Activated T-cell treated with anti-CD3 and anti-CD28 coated beads, Interleukin-2, amount 50 U/mL, for 4 hours (primary cell): ENCODE measurements around the gene IDH3G. TPM values are rescaled to one million over a fixed set of nuclear protein-coding genes. Genes with fewer than 3 reads are reported as not detected.

ENCODE experiments used
- ATAC-seq, 2 donors: fragments of 200-7000 bp; cut with Tn5 transposase; one replicate each; pipeline ENCODE4 v1.10.0; 2021
- DNase-seq: peaks from one replicate; pipeline ENCODE4 v3.0.0-alpha.2; 2020
- H3K27me3 Mint-ChIP-seq: one replicate; pipeline ENCODE4 v1.8.0; 2021; ENCODE audit warnings: low read depth, mixed read lengths
- H3K36me3 Mint-ChIP-seq: one replicate; pipeline ENCODE4 v1.8.0; 2022; ENCODE audit warnings: mixed read lengths; ENCODE audit not compliant: insufficient read depth
- H3K4me1 Mint-ChIP-seq: one replicate; pipeline ENCODE4 v1.8.0; 2021; ENCODE audit warnings: low read depth, mixed read lengths
- H3K4me3 Mint-ChIP-seq: one replicate; pipeline ENCODE4 v1.8.0; 2021; ENCODE audit warnings: mild to moderate bottlenecking, moderate library complexity, mixed read lengths
- H3K9me3 Mint-ChIP-seq: one replicate; pipeline ENCODE4 v1.8.0; 2021; ENCODE audit warnings: mixed read lengths
- total RNA-seq, 3 donors: library from RNA; stranded (reverse); gene quantifications; one replicate each; pipeline ENCODE4 v1.2.1, GENCODE V29; 2021

Gene IDH3G
- 10 to 100 TPM; 60.8 to 64.2 (median 62.7) TPM for total RNA-seq

- no peaks in the 10 kb centered on the region for H3K9me3 Mint-ChIP-seq
- H3K27me3 Mint-ChIP-seq: no peaks in the 10 kb centered on the region
- peak; percentile 91 to 95 for ATAC-seq
- peaks cover 5% of the 10 kb centered on the region for H3K36me3 Mint-ChIP-seq
- peak; percentile 91 for DNase-seq
- H3K4me1 Mint-ChIP-seq: peaks cover 20% of the 10 kb centered on the region
- peak within 1 kb of the TSS; percentile 96 for H3K4me3 Mint-ChIP-seq
Measured at GRCh38 chrX:153794018-153794896, at the start of gene IDH3G, which contains the start of gene SSR4. Gene IDH3G (minus strand): TSS chrX:153794375. CDS start chrX:153794326, 49 bp downstream. Gene SSR4 (plus strand): TSS chrX:153794668. CDS start chrX:153794688, 20 bp downstream.

DNA sequence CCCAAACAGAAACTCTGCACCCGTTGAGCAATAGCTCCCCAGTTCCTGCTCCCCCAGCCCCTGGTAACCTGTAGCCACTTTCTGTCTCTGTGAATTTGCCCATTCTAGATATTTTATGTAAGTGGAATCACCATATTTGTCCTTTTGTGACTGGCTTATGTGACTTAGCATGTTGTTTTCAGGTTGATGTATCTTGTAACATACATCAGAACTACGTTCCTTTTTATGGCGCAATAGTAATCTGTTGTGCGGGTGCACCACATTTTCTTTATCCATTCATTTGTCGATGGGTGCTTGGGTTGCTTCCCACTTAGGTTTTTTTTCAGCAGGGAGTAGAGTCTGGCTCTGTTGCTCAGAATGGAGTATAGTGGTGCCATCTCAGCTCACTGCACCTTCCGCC is 42.7 kb upstream of the IDH3G start:
- Mint-ChIP-seq H3K4me1 (no peaks in the 10 kb centered on the region), H3K4me3 (no peak overlapping the region), H3K27me3 (peaks cover 2% of the 10 kb centered on the region), H3K36me3 (no peaks in the 10 kb centered on the region), H3K9me3 (no peaks in the 10 kb centered on the region)
- DNase-seq: no peak
- no peak for ATAC-seq

DNA sequence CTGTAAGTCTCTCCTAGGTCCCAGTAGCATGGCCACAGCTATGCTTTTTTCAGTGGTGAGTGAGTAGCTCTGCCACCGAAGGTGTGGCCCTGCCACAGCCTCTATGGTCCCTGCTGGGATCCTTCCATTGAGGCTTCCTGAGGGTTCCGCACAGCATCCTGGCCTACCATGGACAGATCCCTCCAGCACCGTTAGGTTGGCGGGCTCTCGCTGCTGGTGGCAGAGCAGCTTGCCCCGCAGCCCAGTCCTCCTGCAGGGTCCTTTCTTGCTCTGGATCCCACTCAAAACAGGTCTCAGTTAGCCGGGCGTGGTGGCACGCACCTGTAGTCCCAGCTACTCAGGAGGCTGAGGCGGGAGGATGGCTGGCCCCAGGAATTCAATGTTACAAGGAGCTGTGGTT is 38.6 kb upstream of the IDH3G start:
- ATAC-seq (no peak), DNase-seq (no peak)
- peaks cover 2% of the 10 kb centered on the region for H3K27me3 Mint-ChIP-seq
- H3K4me1 Mint-ChIP-seq: peaks cover 2% of the 10 kb centered on the region
- no peak overlapping the region for H3K4me3 Mint-ChIP-seq
- no peaks in the 10 kb centered on the region for H3K36me3 Mint-ChIP-seq
- no peaks in the 10 kb centered on the region for H3K9me3 Mint-ChIP-seq

GRCh38 chrX:153831429-153832150 is 37.4 kb upstream of the IDH3G start:
- Mint-ChIP-seq H3K4me1 (peaks cover 9% of the 10 kb centered on the region), H3K4me3 (peak overlapping the region; percentile 58), H3K27me3 (peaks cover 2% of the 10 kb centered on the region), H3K9me3 (no peaks in the 10 kb centered on the region), H3K36me3 (no peaks in the 10 kb centered on the region)
- no peak for DNase-seq
- no peak for ATAC-seq

- no peak for DNase-seq
- H3K27me3 Mint-ChIP-seq: peaks cover 2% of the 10 kb centered on the region
- no peaks in the 10 kb centered on the region for H3K36me3 Mint-ChIP-seq
Measured at GRCh38 chrX:153830640-153831428, 36.7 kb upstream of the IDH3G start.

GRCh38 chrX:153829799-153830639 is 35.8 kb upstream of the IDH3G start, which contains the start of gene PDZD4:
Gene PDZD4 (minus strand): TSS chrX:153830544. CDS start chrX:153830298, 246 bp downstream.
- Mint-ChIP-seq H3K27me3 (peaks cover 2% of the 10 kb centered on the region), H3K4me3 (peak within 1 kb of the TSS; percentile 58), H3K4me1 (peaks cover 9% of the 10 kb centered on the region), H3K9me3 (no peaks in the 10 kb centered on the region), H3K36me3 (no peaks in the 10 kb centered on the region)
- ATAC-seq: peak; percentile 65 to 71
- no peak for DNase-seq

More at GRCh38 chrX:153830640-153831428, 36.7 kb upstream of the IDH3G start:
- Mint-ChIP-seq H3K9me3 (no peaks in the 10 kb centered on the region), H3K4me1 (peaks cover 9% of the 10 kb centered on the region), H3K4me3 (no peak overlapping the region)
- peak; percentile 36 to 55 for ATAC-seq

DNA sequence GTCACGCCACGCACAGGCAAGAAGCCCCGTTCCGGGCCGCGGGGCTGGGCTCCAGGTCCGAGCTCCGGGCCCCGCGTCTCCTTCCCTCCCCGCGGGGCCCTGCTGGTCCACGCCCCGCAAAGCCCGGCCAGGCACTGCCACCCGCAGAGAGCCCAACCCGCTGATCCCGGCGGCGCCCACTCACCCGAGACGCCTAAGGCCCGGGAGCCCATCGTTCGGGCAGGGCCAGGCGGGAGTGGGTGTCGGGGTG is 35.3 kb upstream of the IDH3G start:
- no peaks in the 10 kb centered on the region for H3K36me3 Mint-ChIP-seq
- peaks cover 2% of the 10 kb centered on the region for H3K27me3 Mint-ChIP-seq
- peak overlapping the region; percentile 42 for H3K4me3 Mint-ChIP-seq
- no peaks in the 10 kb centered on the region for H3K9me3 Mint-ChIP-seq
- DNase-seq (no peak), ATAC-seq (peak in 1 of 2 donors; percentile 16)
- peaks cover 9% of the 10 kb centered on the region for H3K4me1 Mint-ChIP-seq

DNA sequence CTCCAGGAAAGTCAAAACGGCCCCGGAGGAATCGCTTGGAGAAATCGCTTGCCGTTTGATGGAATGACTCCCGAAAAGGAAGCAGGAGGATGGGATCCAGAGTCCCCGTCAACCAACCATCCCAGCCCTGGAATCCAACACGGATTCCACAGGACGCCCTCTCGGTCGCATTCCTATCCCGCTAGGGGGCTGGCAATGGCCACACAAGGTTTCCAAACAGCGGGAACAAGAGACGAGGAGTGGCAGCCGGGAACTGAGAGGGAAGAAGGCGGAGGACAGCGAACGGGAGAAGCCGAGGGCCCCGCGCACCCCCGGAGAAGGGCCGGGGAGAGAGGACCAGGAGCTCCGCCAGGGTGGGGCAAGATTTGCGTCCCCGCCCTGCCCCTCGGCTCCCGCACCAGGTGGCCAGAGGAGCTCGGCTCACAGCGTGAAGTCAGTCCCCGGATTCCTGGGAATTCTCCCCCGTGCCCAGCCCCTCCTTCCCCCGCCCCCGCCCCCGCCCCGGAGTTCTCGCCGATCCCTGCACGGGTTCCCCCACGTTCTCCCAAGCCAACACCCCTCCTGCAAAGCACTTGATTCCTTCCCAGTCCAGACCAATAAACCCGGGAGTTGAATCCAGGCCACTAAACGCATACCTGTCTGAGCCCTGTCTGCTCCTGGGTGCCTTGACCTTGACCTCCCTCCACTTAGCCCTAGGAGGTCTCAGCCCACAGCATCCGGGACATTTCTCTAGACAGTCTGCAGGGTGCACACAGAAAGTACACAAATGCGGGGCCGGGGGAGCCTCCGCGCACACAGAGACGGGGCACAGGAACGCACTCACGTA is 34.8 kb upstream of the IDH3G start:
- peaks cover 9% of the 10 kb centered on the region for H3K4me1 Mint-ChIP-seq
- H3K9me3 Mint-ChIP-seq: no peaks in the 10 kb centered on the region
- H3K4me3 Mint-ChIP-seq: peak overlapping the region; percentile 42
- peaks cover 2% of the 10 kb centered on the region for H3K27me3 Mint-ChIP-seq
- DNase-seq (no peak), ATAC-seq (peak; percentile 12 to 13)
- H3K36me3 Mint-ChIP-seq: no peaks in the 10 kb centered on the region

- Mint-ChIP-seq H3K27me3 (peaks cover 2% of the 10 kb centered on the region), H3K4me3 (no peak overlapping the region)
- no peak for ATAC-seq
Measured at GRCh38 chrX:153828308-153828707, 34.1 kb upstream of the IDH3G start.

DNA sequence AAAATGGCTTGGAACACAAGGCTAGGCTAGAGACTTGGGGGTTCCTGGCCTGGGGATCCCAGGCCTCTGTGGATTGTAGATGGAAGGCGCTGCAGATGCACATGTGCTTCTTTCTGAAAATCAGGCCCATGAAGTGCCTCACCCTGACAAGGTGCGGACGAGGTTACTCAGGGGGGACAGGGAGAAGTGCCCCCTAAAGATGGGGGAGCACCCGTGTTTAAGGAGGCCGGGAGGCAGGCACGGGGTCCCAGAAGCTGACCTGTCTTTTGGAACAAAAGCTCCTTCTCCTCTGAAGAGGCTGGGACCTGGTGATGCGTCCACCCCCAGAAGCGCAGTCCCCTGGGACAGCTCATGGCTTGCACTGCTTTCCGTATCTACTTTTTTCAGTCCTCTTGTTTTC is 33.7 kb upstream of the IDH3G start:
- ATAC-seq: no peak
- H3K36me3 Mint-ChIP-seq: no peaks in the 10 kb centered on the region

More at GRCh38 chrX:153828308-153828707, 34.1 kb upstream of the IDH3G start:
- H3K4me1 Mint-ChIP-seq: peaks cover 13% of the 10 kb centered on the region
- DNase-seq: no peak
- no peaks in the 10 kb centered on the region for H3K36me3 Mint-ChIP-seq
- no peaks in the 10 kb centered on the region for H3K9me3 Mint-ChIP-seq

GRCh38 chrX:153827016-153827415 is 32.8 kb upstream of the IDH3G start:
- no peak for ATAC-seq

More for the DNA sequence above, 33.7 kb upstream of the IDH3G start:
- no peak overlapping the region for H3K4me3 Mint-ChIP-seq
- peaks cover 13% of the 10 kb centered on the region for H3K4me1 Mint-ChIP-seq
- DNase-seq: no peak
- no peaks in the 10 kb centered on the region for H3K9me3 Mint-ChIP-seq
- peaks cover 2% of the 10 kb centered on the region for H3K27me3 Mint-ChIP-seq

DNA sequence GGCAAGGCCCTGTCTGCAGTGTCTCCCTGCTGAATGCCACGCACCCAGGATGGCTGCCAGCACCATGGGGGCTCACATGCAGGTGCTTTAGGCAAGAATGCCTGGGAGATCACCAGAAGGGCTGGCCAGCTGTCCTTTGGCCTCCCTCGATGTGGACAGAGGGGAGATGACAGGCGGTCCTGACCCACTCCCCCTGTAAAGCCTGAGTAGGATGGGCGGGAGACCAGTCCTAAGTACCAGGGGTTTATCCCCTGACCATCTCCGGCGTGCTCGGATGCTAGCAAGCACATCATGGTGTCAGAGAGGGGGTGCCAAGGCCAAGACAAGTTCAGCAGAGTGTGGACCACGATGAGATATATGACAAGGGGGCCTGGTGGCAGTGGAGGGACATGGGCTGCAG is 30.9 kb upstream of the IDH3G start:
- no peaks in the 10 kb centered on the region for H3K36me3 Mint-ChIP-seq
- H3K4me3 Mint-ChIP-seq: no peak overlapping the region
- no peak for ATAC-seq

More at GRCh38 chrX:153827016-153827415, 32.8 kb upstream of the IDH3G start:
- peaks cover 21% of the 10 kb centered on the region for H3K4me1 Mint-ChIP-seq
- DNase-seq: no peak
- no peaks in the 10 kb centered on the region for H3K36me3 Mint-ChIP-seq
- H3K27me3 Mint-ChIP-seq: no peaks in the 10 kb centered on the region
- H3K4me3 Mint-ChIP-seq: no peak overlapping the region
- H3K9me3 Mint-ChIP-seq: no peaks in the 10 kb centered on the region

GRCh38 chrX:153824348-153824747 is 30.2 kb upstream of the IDH3G start:
- ATAC-seq (no peak), DNase-seq (no peak)
- Mint-ChIP-seq H3K36me3 (no peaks in the 10 kb centered on the region), H3K27me3 (no peaks in the 10 kb centered on the region), H3K4me1 (peaks cover 39% of the 10 kb centered on the region), H3K9me3 (no peaks in the 10 kb centered on the region), H3K4me3 (no peak overlapping the region)

More for the DNA sequence above, 30.9 kb upstream of the IDH3G start:
- Mint-ChIP-seq H3K4me1 (peaks cover 35% of the 10 kb centered on the region), H3K27me3 (no peaks in the 10 kb centered on the region), H3K9me3 (no peaks in the 10 kb centered on the region)
- DNase-seq: no peak
